Stimulated activated naive B cell treated with anti-CD40 and anti-IgM and Interleukin-4, amounts not matched to agents 10 μg/mL and 1 μg/mL and 100 μg/mL, for 72 hours (primary cell): ENCODE data around the gene ZFYVE19.
A peak's percentile ranks its signal among the peaks of the same experiment; 100 is the strongest.

Source experiments
- ATAC-seq, 2 donors: fragments of 150-1000 bp; cut with Tn5 transposase; replicated peaks; 2 replicates each; pipeline ENCODE4 v1.10.0; 2021; ENCODE audit warnings: moderate library complexity in 1 of 2
- DNase-seq: peaks from one replicate; pipeline ENCODE4 v3.0.0; 2021
- H3K27ac Mint-ChIP-seq: one replicate; pipeline ENCODE4 v1.8.0; 2022; ENCODE audit warnings: mild to moderate bottlenecking, mixed read lengths
- H3K27me3 Mint-ChIP-seq, 2 donors: one replicate each; pipeline ENCODE4 v1.8.0; 2022; ENCODE audit warnings: mixed read lengths in 2 of 2
- H3K36me3 Mint-ChIP-seq, 2 donors: one replicate each; pipeline ENCODE4 v1.8.0; 2022; ENCODE audit warnings: mixed read lengths in 2 of 2, mild to moderate bottlenecking in 1 of 2
- H3K4me1 Mint-ChIP-seq, 2 donors: one replicate each; pipeline ENCODE4 v1.8.0; 2022; ENCODE audit warnings: mixed read lengths in 2 of 2, mild to moderate bottlenecking in 1 of 2
- H3K4me3 Mint-ChIP-seq, 2 donors: one replicate each; pipeline ENCODE4 v1.8.0; 2022; ENCODE audit warnings: mild to moderate bottlenecking in 2 of 2, mixed read lengths in 2 of 2, moderate library complexity in 1 of 2
- H3K9me3 Mint-ChIP-seq, 2 donors: one replicate each; pipeline ENCODE4 v1.8.0; 2022; ENCODE audit warnings: mixed read lengths in 2 of 2, mild to moderate bottlenecking in 1 of 2

The ZFYVE19 gene

GRCh38 chr15:40770147-40770721 lies 36.7 kb upstream of the ZFYVE19 start:
- Mint-ChIP-seq H3K36me3 (peaks cover 36 to 42% of the 10 kb centered on the region in 2 donors), H3K9me3 (no peaks in the 10 kb centered on the region), H3K4me3 (peak overlapping the region; percentile 79 to 80), H3K27me3 (no peaks in the 10 kb centered on the region), H3K4me1 (peaks cover 50 to 66% of the 10 kb centered on the region in 2 donors), H3K27ac (peak overlapping the region; percentile 96)
- ATAC-seq: peak; percentile 23 to 33
- peak; percentile 27 for DNase-seq

- DNase-seq (no peak), ATAC-seq (no peak)
- Mint-ChIP-seq H3K4me1 (peaks cover 43 to 56% of the 10 kb centered on the region in 2 donors), H3K9me3 (no peaks in the 10 kb centered on the region), H3K27ac (peak overlapping the region; percentile 75), H3K27me3 (no peaks in the 10 kb centered on the region), H3K4me3 (no peak overlapping the region), H3K36me3 (peaks cover 42 to 49% of the 10 kb centered on the region in 2 donors)
These were observed 35.6 kb upstream of the ZFYVE19 start for GRCh38 chr15:40771242-40771641.

DNA sequence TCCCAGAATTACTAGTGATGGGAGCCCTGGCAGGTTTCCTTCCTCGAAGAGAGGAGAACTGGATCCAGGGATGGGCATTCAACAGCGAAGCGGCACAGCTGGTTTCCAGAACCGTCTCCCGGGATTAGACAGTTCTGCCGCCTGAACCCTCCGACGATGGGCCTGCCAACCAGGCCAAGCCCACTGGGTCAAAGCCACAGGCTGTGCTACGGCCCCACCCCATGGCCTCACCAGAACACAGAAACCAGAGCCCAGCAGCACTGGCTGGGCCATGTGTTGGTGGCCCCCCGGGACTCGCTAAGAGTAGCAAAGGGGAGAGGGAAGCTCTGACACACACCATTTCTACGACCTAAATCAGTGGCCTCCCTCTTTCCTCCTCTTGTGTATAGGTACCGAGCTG lies 34.9 kb upstream of the ZFYVE19 start:
- Mint-ChIP-seq H3K27me3 (no peaks in the 10 kb centered on the region), H3K9me3 (no peaks in the 10 kb centered on the region), H3K4me3 (no peak overlapping the region), H3K4me1 (peaks cover 41 to 53% of the 10 kb centered on the region in 2 donors), H3K27ac (no peak overlapping the region), H3K36me3 (peaks cover 42 to 57% of the 10 kb centered on the region in 2 donors)
- ATAC-seq (no peak), DNase-seq (no peak)

- Mint-ChIP-seq H3K27ac (no peak overlapping the region), H3K4me3 (no peak overlapping the region), H3K36me3 (peaks cover 43 to 55% of the 10 kb centered on the region in 2 donors), H3K9me3 (no peaks in the 10 kb centered on the region), H3K4me1 (peaks cover 37 to 48% of the 10 kb centered on the region in 2 donors), H3K27me3 (no peaks in the 10 kb centered on the region)
- DNase-seq (no peak), ATAC-seq (no peak)
These were observed 33.4 kb upstream of the ZFYVE19 start for GRCh38 chr15:40773496-40773895.

DNA sequence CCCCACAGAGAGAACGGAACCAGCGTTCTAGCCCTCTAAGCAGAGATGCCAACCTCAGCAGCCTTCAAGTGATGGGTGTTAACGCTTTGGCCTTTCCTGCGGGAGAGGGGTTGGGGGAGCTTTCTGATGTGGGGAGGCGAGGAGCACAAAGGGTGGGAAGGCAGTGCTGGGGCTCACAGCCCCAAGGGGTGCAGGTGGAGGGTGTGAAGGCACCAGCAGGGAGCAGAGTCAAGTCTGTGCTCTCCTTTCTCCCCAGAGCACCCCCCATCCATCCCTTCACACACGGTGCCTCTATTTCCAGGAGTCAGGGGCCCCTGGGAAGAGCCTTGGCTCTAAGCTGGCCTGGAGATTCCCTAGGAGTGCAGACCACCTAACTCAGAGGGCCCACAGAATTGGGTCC lies 33.0 kb upstream of the ZFYVE19 start:
- H3K36me3 Mint-ChIP-seq: peaks cover 43 to 56% of the 10 kb centered on the region in 2 donors
- no peak for ATAC-seq
- no peaks in the 10 kb centered on the region for H3K9me3 Mint-ChIP-seq
- no peak for DNase-seq
- no peak overlapping the region for H3K27ac Mint-ChIP-seq
- no peaks in the 10 kb centered on the region for H3K27me3 Mint-ChIP-seq
- no peak overlapping the region for H3K4me3 Mint-ChIP-seq
- peaks cover 33 to 44% of the 10 kb centered on the region in 2 donors for H3K4me1 Mint-ChIP-seq

- no peak for DNase-seq
- Mint-ChIP-seq H3K27ac (no peak overlapping the region), H3K4me3 (no peak overlapping the region), H3K4me1 (peaks cover 23 to 33% of the 10 kb centered on the region in 2 donors), H3K27me3 (no peaks in the 10 kb centered on the region), H3K36me3 (peaks cover 43 to 60% of the 10 kb centered on the region in 2 donors), H3K9me3 (no peaks in the 10 kb centered on the region)
- ATAC-seq: no peak
These were observed 31.9 kb upstream of the ZFYVE19 start for GRCh38 chr15:40775007-40775406.

DNA sequence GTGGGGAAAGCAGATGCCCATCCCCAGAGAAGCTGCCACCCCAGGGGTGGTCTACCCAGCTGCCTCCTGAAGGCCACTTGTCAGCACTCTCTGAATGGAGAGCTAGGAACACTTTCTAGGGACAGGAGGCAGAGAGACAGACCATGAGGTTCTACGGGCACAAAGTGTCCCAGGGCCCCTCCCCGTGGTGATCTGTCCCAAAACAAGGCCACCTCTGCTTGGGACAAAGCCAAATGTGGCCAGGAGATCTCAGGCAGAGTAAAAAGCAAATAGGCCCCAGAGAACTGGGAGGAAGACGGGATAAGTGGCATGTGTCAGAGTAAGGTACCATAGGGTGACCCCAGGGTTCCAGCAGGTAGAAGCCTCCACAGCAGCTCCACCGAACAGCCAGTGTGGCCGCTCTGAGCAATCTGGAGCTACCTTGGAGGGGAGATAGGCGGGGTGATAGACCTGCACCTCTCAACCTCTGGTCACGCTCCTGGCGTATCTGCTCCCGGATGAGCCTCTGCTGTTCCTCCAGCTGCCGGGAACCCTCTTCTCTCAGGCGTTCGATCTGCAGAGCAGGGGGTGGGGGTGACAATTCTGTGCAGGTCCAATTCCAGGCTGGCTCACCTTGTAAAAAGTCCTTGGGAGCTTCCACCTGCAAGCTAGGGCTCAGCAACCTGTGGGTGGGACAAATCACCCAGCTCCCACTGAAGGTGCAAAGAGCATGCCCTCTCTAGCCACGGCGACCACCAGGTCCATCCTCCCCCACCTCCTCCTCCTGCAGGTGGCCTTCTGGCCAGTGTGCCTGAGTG lies 31.0 kb upstream of the ZFYVE19 start:
- DNase-seq: no peak
- H3K27ac Mint-ChIP-seq: no peak overlapping the region
- ATAC-seq: no peak
- H3K4me1 Mint-ChIP-seq: peaks cover 14 to 23% of the 10 kb centered on the region in 2 donors
- no peak overlapping the region for H3K4me3 Mint-ChIP-seq
- peaks cover 41 to 58% of the 10 kb centered on the region in 2 donors for H3K36me3 Mint-ChIP-seq
- no peaks in the 10 kb centered on the region for H3K9me3 Mint-ChIP-seq
- H3K27me3 Mint-ChIP-seq: no peaks in the 10 kb centered on the region

DNA sequence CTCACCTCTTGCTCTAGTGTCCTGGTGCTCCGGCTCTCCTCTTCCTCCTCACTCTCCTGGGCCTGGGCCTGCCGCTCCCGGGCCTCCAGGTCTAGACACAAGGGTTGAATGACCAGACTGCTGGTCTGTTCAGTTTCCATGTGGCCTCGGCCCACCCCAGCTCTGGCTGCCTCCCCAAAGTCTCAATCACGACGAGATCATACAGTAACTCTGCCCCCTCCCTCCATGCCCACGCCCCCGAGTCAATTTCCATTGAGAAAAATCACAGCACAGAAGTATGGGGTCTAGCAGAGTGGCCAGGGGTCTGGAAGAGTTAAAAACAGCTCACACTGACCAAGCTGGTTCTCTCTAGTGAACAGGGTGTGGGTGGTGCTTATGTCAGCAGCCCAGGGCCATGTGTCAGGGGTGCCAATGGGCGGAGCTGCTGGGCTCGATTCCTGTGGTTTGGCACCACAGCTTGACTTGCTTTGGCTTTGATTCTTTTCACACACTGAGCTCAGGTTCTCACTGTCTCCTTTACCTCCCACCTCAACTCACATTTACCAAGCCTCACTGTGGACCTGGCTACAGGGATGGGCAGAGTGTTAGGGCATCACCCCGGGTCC lies 30.2 kb upstream of the ZFYVE19 start:
- H3K9me3 Mint-ChIP-seq: no peaks in the 10 kb centered on the region
- no peaks in the 10 kb centered on the region for H3K27me3 Mint-ChIP-seq
- DNase-seq (no peak), ATAC-seq (peak in 1 of 2 donors; percentile 46)
- H3K4me3 Mint-ChIP-seq: no peak overlapping the region
- H3K27ac Mint-ChIP-seq: peak overlapping the region; percentile 9
- H3K36me3 Mint-ChIP-seq: peaks cover 34 to 51% of the 10 kb centered on the region in 2 donors
- H3K4me1 Mint-ChIP-seq: peaks cover 8 to 16% of the 10 kb centered on the region in 2 donors

DNA sequence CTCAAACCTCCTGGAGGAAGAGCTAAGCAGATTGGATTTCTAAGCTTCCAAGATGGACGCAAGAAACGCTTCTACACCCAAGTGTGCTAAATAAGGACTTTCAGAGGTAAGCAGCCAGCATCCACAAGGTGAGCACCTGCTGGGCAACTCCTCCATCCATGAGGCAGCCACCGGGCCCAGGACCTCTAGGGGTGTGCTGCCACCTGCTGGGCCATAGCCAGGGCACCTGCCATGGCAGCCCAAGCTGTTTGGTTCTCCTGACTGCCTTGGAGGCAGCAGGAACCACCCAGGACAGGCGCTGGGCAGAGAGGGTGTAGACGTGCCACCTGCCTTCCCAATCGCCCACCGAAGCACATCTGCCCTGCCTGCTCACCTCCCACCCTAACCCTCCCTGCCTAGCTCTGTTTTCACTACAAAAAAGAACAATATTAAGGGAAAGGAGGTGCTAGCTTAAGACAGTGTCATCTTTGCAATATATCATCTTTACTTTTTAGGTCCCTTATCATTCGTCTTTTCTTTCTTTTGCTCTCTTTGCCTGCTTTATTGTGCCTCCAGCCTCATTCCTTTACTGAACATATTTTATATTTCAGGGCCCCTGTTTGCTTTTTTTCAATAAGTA lies 24.2 kb upstream of the ZFYVE19 start:
- Mint-ChIP-seq H3K27ac (no peak overlapping the region), H3K4me3 (no peak overlapping the region)
- peak; percentile 68 for DNase-seq

GRCh38 chr15:40785164-40785563 lies 21.7 kb upstream of the ZFYVE19 start:
- Mint-ChIP-seq H3K27me3 (no peaks in the 10 kb centered on the region), H3K36me3 (peaks cover 6 to 7% of the 10 kb centered on the region in 2 donors), H3K4me3 (no peak overlapping the region), H3K9me3 (no peaks in the 10 kb centered on the region), H3K4me1 (peaks cover 21 to 30% of the 10 kb centered on the region in 2 donors), H3K27ac (no peak overlapping the region)
- no peak for ATAC-seq
- no peak for DNase-seq

More for the DNA sequence above, 24.2 kb upstream of the ZFYVE19 start:
- H3K27me3 Mint-ChIP-seq: no peaks in the 10 kb centered on the region
- H3K4me1 Mint-ChIP-seq: peaks cover 12 to 15% of the 10 kb centered on the region in 2 donors
- H3K36me3 Mint-ChIP-seq: peaks cover 0 to 12% of the 10 kb centered on the region in 2 donors
- H3K9me3 Mint-ChIP-seq: no peaks in the 10 kb centered on the region
- peak; percentile 99 to 100 for ATAC-seq

DNA sequence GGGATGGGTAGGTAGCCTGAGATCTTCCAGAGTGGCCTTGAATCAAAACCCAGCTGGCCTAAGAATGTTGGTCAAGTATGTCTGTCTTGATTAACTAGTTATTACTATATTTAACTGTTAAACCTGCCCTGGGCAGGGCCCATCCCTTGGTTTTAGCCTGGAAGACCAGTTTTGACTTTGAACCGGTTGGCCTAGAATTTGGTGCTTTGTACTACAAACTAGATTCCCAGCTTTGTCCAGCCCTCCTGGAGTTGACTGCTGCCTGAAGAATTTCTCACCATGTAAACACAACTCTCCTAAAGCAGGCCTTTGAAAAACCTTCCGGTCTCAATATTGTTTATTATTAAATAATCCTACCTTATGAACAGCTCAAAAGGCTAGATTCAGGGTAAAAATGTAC lies 21.1 kb upstream of the ZFYVE19 start:
- ATAC-seq (no peak), DNase-seq (no peak)
- peaks cover 21 to 30% of the 10 kb centered on the region in 2 donors for H3K4me1 Mint-ChIP-seq
- no peaks in the 10 kb centered on the region for H3K9me3 Mint-ChIP-seq
- no peaks in the 10 kb centered on the region for H3K27me3 Mint-ChIP-seq
- H3K36me3 Mint-ChIP-seq: peaks cover 6 to 7% of the 10 kb centered on the region in 2 donors
- H3K27ac Mint-ChIP-seq: no peak overlapping the region
- H3K4me3 Mint-ChIP-seq: no peak overlapping the region

DNA sequence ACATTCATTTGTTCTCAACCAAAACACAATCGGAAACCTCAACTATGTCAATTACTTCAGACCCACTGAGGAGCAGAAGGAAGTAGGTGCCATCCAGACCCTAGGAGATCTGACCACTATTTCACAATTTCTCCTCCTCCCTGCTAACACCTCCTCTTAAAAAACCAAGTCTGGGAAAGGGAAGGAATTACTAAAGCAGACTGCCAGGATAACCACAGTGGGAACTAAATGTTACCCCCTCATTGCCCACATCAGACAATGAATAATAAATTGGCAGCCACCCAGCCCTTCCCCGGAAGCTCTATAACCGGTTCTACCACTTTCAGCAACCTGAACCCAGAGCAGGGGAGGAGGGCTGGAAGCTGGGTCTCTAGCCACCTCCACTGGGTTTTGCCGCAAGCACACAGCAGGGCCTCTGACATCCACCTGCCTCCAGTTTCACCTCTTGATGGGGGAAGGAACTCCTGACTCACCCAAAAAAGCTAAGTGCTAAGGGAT lies 19.5 kb upstream of the ZFYVE19 start:
- ATAC-seq: peak; percentile 29 to 35
- Mint-ChIP-seq H3K4me3 (no peak overlapping the region), H3K27ac (no peak overlapping the region), H3K9me3 (no peaks in the 10 kb centered on the region), H3K27me3 (no peaks in the 10 kb centered on the region), H3K36me3 (peaks cover 6% of the 10 kb centered on the region in 2 donors), H3K4me1 (peaks cover 21 to 28% of the 10 kb centered on the region in 2 donors)
- DNase-seq: no peak

- no peak for ATAC-seq
These were observed 18.9 kb upstream of the ZFYVE19 start for GRCh38 chr15:40787991-40788390.

DNA sequence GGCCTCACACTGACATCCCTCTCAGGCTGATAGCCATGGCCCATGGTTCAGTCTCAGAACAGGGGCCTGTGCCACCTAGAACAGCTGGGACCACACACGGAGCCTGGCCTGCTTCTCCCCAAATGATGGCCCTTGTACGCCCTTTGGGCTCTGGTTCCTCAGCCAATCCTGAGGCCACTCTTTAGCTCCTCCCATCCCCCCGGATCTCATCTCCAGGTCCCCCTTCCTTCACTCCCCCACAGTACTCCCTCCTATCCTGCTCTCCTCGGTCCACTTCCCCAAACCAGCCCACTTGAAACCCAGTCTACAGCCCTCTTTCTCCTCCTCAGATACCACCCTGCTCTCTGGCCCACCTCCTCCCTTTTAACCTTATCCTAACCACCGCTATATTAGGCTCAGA lies 17.8 kb upstream of the ZFYVE19 start:
- H3K27ac Mint-ChIP-seq: no peak overlapping the region
- H3K4me1 Mint-ChIP-seq: peaks cover 18 to 25% of the 10 kb centered on the region in 2 donors
- no peaks in the 10 kb centered on the region for H3K9me3 Mint-ChIP-seq
- H3K36me3 Mint-ChIP-seq: peaks cover 10 to 11% of the 10 kb centered on the region in 2 donors
- no peak for DNase-seq
- no peak overlapping the region for H3K4me3 Mint-ChIP-seq
- no peak for ATAC-seq
- H3K27me3 Mint-ChIP-seq: no peaks in the 10 kb centered on the region

More at GRCh38 chr15:40787991-40788390, 18.9 kb upstream of the ZFYVE19 start:
- Mint-ChIP-seq H3K36me3 (peaks cover 5 to 6% of the 10 kb centered on the region in 2 donors), H3K4me1 (peaks cover 18 to 25% of the 10 kb centered on the region in 2 donors), H3K4me3 (no peak overlapping the region), H3K27me3 (no peaks in the 10 kb centered on the region), H3K27ac (peak overlapping the region; percentile 25), H3K9me3 (no peaks in the 10 kb centered on the region)
- no peak for DNase-seq
